LNCAP (cell line): ENCODE data around the gene BCAS3.

Source experiments
- CTCF ChIP-seq: fragments of 450-650 bp; IDR thresholded peaks from 2 replicates; pipeline ENCODE4 v1.5.1; 2017; ENCODE audit warnings: mild to moderate bottlenecking

Gene BCAS3

GRCh38 chr17:61126473-61127249 lies 449.0 kb downstream of the BCAS3 start:
- TF ChIP-seq CTCF = no peak

GRCh38 chr17:61127960-61128359 lies 450.3 kb downstream of the BCAS3 start:
- no peak for TF ChIP-seq CTCF

- no peak for TF ChIP-seq CTCF
Measured at GRCh38 chr17:61128661-61129115, 451.0 kb downstream of the BCAS3 start.

GRCh38 chr17:61129267-61130254 lies 451.9 kb downstream of the BCAS3 start:
- TF ChIP-seq CTCF = no peak

GRCh38 chr17:61130330-61130729 lies 452.7 kb downstream of the BCAS3 start:
- no peak for TF ChIP-seq CTCF

GRCh38 chr17:61131585-61131984 lies 453.9 kb downstream of the BCAS3 start:
- no peak for TF ChIP-seq CTCF

GRCh38 chr17:61132524-61132923 lies 454.9 kb downstream of the BCAS3 start:
- TF ChIP-seq CTCF = no peak
